Mesothelial cell of epicardium (in vitro differentiated cells): ENCODE data around the gene GET4. TPM values are rescaled to one million over a fixed set of nuclear protein-coding genes. Genes with fewer than 3 reads are reported as not detected.
A peak's percentile ranks its signal among the peaks of the same experiment; 100 is the strongest.

Experiments used
- DNase-seq, 2 experiments: peaks; one replicate each; pipeline ENCODE4 v3.0.0; 2021; ENCODE audit warnings: low spot score in 2 of 2; ENCODE audit not compliant: unreplicated experiment in 2 of 2
- H3K27ac Mint-ChIP-seq: 2 replicates; pipeline ENCODE4 v1.8.0; 2021; ENCODE audit warnings: mixed read lengths
- H3K27me3 Mint-ChIP-seq: 2 replicates; pipeline ENCODE4 v1.8.0; 2021; ENCODE audit warnings: low read depth, mixed read lengths
- H3K36me3 Mint-ChIP-seq: 2 replicates; pipeline ENCODE4 v1.8.0; 2021; ENCODE audit warnings: mixed read lengths
- H3K4me1 Mint-ChIP-seq: 2 replicates; pipeline ENCODE4 v1.8.0; 2021; ENCODE audit warnings: mixed read lengths
- H3K4me3 Mint-ChIP-seq: 2 replicates; pipeline ENCODE4 v1.8.0; 2021; ENCODE audit warnings: mild to moderate bottlenecking, moderate library complexity, mixed read lengths
- H3K9me3 Mint-ChIP-seq: 2 replicates; pipeline ENCODE4 v1.8.0; 2021; ENCODE audit warnings: mixed read lengths
- CTCF ChIP-seq: fragments of 200-600 bp; sonication (generic); IDR thresholded peaks from one replicate; pipeline ENCODE4 v1.5.0; 2021; ENCODE audit warnings: antibody characterized with exemption; ENCODE audit not compliant: unreplicated experiment
- total RNA-seq: library from RNA; stranded (reverse); gene quantifications from 3 replicates; pipeline ENCODE4 v1.2.1, GENCODE V29; 2021

Gene GET4
- total RNA-seq, 1 donor from 2014 or later: 77.6 TPM

DNA sequence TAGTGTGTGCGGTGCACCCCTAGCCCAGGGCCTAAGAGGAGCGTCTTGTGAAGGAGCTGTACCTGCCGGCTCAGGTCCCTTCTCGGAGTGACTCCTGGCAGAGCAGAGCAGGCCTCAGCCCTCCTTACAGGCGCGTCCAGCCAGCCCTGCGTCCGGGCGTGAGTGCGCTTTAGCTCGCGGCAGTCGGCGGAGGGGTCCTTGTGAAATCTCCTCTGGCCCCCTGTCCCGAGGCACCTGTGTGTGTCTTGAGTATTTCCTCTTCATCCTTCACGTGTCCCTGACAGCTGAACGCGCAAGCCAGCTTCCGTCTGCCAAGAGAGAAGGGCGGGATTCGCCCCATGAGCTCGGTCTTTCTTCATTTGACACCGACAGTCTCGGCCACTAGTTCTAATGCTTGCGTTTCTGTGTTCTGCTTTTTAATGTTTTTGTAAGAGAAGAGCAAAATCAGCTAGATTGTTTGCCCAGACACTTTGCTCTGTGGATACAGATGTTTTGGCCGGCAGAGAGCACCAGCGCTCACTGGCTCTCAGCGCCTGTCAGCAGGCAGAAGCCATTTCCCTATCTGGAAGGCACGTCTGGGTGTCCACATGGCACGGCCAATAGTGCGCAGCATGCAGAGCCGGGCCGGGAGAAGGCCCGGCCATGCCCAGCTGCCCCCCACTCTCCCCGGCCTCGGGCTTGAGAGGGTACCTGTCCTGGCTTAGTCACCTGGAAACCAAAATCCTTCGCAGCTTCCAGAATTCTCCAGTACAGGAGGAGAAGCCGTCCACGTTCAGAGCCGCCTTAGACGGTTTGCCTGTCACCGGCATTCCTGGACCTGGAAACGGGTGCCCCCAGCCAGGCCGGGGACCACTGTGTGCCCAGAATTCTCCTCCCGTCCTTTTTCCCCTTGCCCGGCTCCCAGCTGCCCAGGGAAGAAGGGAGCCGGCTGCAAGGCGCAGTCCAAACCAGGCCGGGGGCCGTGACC is 7.0 kb downstream of the GET4 start:
- Mint-ChIP-seq H3K9me3 (no peaks in the 10 kb centered on the region), H3K36me3 (peaks cover 5% of the 10 kb centered on the region), H3K27me3 (no peaks in the 10 kb centered on the region), H3K27ac (peak overlapping the region; percentile 19), H3K4me3 (no peak overlapping the region), H3K4me1 (peaks cover 4% of the 10 kb centered on the region)
- no peak for TF ChIP-seq CTCF
- no peak for DNase-seq

GRCh38 chr7:884191-885003 is 8.0 kb downstream of the GET4 start:
- peaks cover 6% of the 10 kb centered on the region for H3K36me3 Mint-ChIP-seq
- DNase-seq: no peak
- no peaks in the 10 kb centered on the region for H3K4me1 Mint-ChIP-seq
- no peak for TF ChIP-seq CTCF
- no peaks in the 10 kb centered on the region for H3K9me3 Mint-ChIP-seq
- no peaks in the 10 kb centered on the region for H3K27me3 Mint-ChIP-seq
- no peak overlapping the region for H3K27ac Mint-ChIP-seq
- no peak overlapping the region for H3K4me3 Mint-ChIP-seq

- no peak for DNase-seq
- no peaks in the 10 kb centered on the region for H3K4me1 Mint-ChIP-seq
- H3K36me3 Mint-ChIP-seq: peaks cover 6% of the 10 kb centered on the region
- H3K4me3 Mint-ChIP-seq: no peak overlapping the region
- no peak for TF ChIP-seq CTCF
- H3K27me3 Mint-ChIP-seq: no peaks in the 10 kb centered on the region
- H3K9me3 Mint-ChIP-seq: no peaks in the 10 kb centered on the region
- H3K27ac Mint-ChIP-seq: no peak overlapping the region
Observed at GRCh38 chr7:885261-885892, 9.0 kb downstream of the GET4 start.

DNA sequence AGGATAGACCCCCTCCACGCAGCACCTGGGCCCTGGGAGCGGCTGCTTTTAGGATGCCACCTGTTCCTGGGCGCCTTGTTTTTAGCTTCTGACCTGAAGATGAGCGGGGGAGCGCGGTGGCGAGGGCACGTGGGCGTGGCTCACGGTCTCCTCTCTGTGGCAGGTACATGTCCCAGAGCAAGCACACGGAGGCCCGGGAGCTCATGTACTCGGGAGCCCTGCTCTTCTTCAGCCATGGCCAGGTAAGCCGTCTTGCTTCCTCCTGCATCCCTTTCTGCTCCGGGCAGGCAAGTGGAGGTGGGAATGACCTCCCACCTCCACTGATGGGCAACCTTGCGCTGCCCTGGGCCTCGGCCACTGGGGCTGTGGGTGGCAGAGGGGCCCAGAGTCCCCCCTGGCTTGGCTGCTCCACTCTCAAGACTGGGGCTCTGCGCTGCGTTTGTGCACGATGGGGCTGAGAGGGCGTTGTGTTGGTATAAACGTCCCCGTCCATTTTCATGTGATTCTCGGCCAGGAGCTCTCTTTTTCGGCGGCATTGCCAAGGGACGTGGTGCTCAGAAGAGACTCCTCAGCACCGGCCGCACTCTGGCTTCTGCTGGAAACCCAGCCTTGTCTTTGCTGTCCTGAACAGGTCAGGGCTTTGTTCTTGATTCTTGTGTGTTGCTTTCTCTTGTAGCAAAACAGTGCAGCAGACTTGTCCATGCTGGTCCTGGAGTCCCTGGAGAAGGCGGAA is 9.7 kb downstream of the GET4 start:
- H3K36me3 Mint-ChIP-seq: peaks cover 8% of the 10 kb centered on the region
- no peak for TF ChIP-seq CTCF
- no peaks in the 10 kb centered on the region for H3K9me3 Mint-ChIP-seq
- DNase-seq: no peak
- H3K4me1 Mint-ChIP-seq: no peaks in the 10 kb centered on the region
- no peak overlapping the region for H3K27ac Mint-ChIP-seq
- H3K27me3 Mint-ChIP-seq: no peaks in the 10 kb centered on the region
- H3K4me3 Mint-ChIP-seq: no peak overlapping the region
